NB4 (cell line): ENCODE results near the gene HOXA13.

ENCODE experiments used
- DNase-seq: peaks from one replicate; pipeline ENCODE4 v3.0.0; 2010; ENCODE audit warnings: low read depth
- H3K4me3 ChIP-seq: one replicate; pipeline ENCODE4 v1.5.1; 2011; ENCODE audit warnings: mild to moderate bottlenecking, low read depth, low read length, moderate library complexity
- MYC ChIP-seq: IDR thresholded peaks from 2 replicates; pipeline ENCODE4 v1.6.1; 2011; ENCODE audit warnings: low read depth, low read length
- POLR2A ChIP-seq: IDR thresholded peaks from 2 replicates; pipeline ENCODE4 v1.6.1; 2011; ENCODE audit warnings: mild to moderate bottlenecking; ENCODE audit not compliant: insufficient read length; ENCODE audit errors: extremely low read depth
- TF ChIP-seq, protein P1 (sequence below): IDR thresholded peaks from one replicate; pipeline ENCODE4 v1.5.1; 2012; ENCODE audit warnings: low read depth, low read length
- TF ChIP-seq, protein P2 (sequence below): IDR thresholded peaks from 2 replicates; pipeline ENCODE4 v1.6.1; 2011; ENCODE audit warnings: low read depth, low read length

HOXA13 gene

DNA sequence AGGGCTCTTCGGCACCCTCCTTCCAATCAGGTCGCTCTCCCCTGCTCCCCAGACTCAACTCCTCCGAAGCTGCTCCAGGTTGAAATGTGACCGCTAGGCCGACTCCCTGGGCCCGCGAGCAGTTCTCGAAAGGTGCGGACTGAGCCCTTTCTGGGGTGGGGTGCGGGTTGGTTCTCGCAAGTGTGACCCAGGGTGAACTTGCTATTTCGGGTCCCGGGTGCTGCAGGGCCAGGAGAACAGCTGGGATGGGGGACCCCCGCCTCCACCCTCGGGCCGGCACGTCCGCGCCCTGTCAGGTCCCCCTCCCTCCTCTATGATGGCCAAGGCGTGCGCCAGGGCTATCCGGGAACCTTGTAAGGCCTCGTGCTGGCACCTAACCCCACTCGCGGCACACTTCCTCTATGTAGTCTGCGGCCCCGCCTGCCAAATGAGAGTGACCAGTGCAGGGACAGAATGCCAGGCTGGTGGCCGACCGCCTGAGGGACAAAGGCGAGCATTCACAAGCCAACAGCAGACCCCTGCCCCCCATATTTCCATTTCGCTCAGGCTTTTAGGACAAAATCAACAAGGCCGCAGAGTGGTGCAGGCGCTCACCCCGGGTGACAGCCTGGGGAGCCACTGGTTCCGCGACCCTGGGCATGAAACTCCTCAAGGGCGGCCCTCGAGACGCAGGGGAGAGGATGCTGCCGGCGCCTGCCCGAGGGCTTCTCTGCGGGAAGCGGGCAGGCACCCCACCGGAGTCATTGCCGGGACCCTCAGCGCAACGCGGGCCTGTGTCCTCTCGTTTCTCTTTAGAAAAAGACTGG, 13.7 kb upstream of the HOXA13 start:
- TF ChIP-seq, protein P1, sequence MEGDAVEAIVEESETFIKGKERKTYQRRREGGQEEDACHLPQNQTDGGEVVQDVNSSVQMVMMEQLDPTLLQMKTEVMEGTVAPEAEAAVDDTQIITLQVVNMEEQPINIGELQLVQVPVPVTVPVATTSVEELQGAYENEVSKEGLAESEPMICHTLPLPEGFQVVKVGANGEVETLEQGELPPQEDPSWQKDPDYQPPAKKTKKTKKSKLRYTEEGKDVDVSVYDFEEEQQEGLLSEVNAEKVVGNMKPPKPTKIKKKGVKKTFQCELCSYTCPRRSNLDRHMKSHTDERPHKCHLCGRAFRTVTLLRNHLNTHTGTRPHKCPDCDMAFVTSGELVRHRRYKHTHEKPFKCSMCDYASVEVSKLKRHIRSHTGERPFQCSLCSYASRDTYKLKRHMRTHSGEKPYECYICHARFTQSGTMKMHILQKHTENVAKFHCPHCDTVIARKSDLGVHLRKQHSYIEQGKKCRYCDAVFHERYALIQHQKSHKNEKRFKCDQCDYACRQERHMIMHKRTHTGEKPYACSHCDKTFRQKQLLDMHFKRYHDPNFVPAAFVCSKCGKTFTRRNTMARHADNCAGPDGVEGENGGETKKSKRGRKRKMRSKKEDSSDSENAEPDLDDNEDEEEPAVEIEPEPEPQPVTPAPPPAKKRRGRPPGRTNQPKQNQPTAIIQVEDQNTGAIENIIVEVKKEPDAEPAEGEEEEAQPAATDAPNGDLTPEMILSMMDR = no peak
- no peak for TF ChIP-seq POLR2A
- TF ChIP-seq, protein P2, sequence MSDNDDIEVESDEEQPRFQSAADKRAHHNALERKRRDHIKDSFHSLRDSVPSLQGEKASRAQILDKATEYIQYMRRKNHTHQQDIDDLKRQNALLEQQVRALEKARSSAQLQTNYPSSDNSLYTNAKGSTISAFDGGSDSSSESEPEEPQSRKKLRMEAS = no peak
- TF ChIP-seq MYC = no peak
- no peak overlapping the region for H3K4me3 ChIP-seq
- no peak for DNase-seq

DNA sequence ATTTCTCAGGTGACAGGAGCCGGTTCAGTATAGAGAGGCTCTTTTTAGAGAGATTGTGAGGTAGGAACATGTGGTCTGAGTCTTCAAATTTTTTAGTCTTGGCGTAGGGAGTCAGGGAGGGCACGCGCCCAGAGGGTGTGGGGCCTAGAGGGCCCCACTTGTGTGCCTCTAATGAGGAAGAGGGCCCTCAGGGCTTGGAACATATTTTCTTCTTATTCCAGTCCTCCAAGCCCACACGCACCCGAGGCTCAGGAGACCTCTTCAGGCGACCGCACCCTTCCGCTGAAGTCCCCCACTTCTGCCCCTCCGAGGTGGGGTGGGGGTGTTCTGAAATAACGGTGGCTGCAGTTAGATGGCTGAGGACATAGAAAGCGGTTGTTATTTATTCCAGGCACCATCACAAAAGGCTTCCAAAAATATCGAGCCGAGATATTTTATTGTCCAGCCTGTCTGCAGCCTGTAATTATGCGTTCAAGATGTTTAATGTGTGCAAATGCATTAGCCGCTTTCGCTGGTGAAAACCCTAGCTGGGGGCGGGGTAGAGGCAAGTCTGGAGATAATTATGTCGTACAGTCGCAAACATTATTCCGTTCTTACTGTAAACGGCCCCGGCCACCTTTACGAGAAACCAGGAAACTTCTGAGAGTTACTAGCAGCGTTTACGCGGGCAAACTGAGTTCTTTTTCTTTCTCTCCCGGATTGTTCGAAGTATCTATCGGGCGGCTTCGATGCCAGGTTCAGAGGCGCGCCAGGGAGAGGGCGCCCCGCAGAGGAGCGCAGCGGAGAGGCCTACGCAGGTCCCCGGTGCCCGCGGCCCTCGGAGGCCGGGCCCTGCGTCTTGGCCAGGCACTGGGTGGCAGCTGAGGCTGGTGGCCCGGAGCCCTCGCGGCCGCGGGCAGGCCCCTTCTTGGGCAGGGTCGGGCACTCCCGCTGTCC, 12.9 kb upstream of the HOXA13 start:
- DNase-seq = no peak
- TF ChIP-seq MYC = no peak
- TF ChIP-seq POLR2A = no peak

DNA sequence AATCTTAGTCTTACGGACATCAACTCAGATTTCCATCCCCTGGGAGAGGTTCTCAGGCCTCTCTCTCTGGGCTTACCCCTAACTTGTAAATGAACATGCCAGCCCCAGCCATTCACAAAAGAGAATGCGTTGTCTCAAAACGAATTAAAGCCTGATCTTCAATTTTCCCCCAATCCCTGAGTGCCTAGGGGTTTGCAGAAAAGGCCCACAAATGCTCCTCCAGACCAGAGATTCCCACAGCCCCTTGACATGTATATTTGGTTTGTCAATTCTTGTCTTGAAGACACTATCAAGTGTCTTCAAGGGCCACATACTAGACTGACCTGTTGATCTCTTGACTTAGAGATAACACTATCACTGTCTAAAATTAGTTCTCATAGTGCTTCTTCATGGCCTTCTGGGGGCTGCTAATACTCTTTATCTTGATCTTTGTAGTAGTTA, 11.9 kb upstream of the HOXA13 start:
- DNase-seq = no peak
- no peak overlapping the region for H3K4me3 ChIP-seq
- TF ChIP-seq, protein P1 = no peak
- TF ChIP-seq MYC (no peak), POLR2A (no peak)
- TF ChIP-seq, protein P2 = no peak

More for the DNA sequence above, 12.9 kb upstream of the HOXA13 start:
- no peak overlapping the region for H3K4me3 ChIP-seq

DNA sequence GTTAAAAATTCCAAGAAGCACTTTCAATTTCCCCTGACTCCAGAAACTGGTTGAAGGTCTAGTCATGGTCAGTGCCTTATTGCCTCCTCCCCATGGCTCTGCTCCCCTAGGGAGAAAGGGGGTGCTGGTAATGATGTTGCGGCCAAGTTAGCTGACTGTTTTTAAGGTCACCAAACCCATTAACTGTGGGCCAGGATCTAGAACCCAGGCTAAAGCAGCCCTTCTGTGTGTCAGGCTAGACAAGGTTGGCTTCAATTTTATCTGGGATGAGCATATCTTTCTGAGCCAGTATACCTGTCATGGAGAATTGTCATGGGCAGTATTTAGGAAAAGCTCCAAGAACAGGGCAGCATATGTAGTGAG, 11.2 kb upstream of the HOXA13 start:
- no peak for TF ChIP-seq MYC
- TF ChIP-seq, protein P2 = no peak
- TF ChIP-seq, protein P1 = no peak
- TF ChIP-seq POLR2A = no peak
- H3K4me3 ChIP-seq = no peak overlapping the region
- DNase-seq = no peak

DNA sequence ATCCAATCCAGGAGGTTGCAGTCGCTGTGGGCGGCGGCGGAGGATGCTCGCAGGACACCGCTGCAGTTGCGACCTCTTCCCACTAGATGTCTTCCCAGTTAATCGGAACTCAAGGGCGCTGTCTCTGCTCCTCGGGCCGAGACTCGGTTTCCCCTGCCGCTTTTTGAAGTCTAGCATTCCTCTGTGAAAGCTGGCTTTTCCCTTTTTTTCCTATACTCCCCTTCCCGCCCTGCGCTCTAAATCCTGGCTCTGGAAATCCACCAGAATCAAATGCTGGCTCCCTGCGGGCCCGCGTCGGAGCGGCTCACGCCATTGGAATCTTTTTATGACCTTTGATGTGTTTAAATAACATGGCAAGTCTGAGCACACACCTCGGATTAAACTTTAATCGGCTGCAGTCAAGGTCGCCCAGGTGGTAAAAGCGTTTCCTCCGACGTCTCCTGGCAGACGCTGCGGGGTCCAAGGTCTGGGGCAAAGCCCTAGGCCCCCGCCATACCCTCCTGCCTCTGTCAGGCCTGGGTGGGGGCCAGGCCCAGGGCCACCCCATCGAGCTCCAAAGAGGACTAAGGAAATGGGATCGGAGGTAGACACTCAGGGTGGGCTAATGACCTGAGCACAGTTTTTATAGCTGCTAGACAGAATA, 10.7 kb upstream of the HOXA13 start:
- DNase-seq = peak; percentile 52
- no peak overlapping the region for H3K4me3 ChIP-seq
- TF ChIP-seq POLR2A (no peak), MYC (no peak)
- TF ChIP-seq, protein P2 = no peak
- TF ChIP-seq, protein P1 = peak; percentile 57
